Measurements from ENCODE around the gene PSG11. TPM values are rescaled to one million over a fixed set of nuclear protein-coding genes. Genes with fewer than 3 reads are reported as not detected.
"Not testable (repeated sequence)": the region's sequence is repeated elsewhere in the genome, so short reads cannot be mapped to it uniquely, and the experiment has no call there.

Gene PSG11
- total and polyA plus RNA-seq, 4 donors: not detected

- Histone ChIP-seq H3K9me3 (ENCODE audit: control insufficient read depth in 4 of 4, insufficient read depth in 3 of 4, low read length in 3 of 4) (peaks cover 0 to 5% (median 0%) of the 10 kb centered on the region in 4 donors), H3K27me3 (ENCODE audit: control insufficient read depth in 3 of 3, insufficient read depth in 3 of 3, low read length in 2 of 3) (no peaks in the 10 kb centered on the region), H3K27ac (ENCODE audit: low read depth in 1 of 2, low read length in 1 of 2) (no peak overlapping the region), H3K36me3 (ENCODE audit: control insufficient read depth in 4 of 4, insufficient read depth in 4 of 4, low read length in 4 of 4) (no peaks in the 10 kb centered on the region), H3K4me3 (no peak overlapping the region), H3K9ac (ENCODE audit: insufficient read depth in 1 of 2, low read length in 2 of 2) (no peak overlapping the region), H3K4me1 (ENCODE audit: control insufficient read depth in 5 of 5, insufficient read depth in 5 of 5, low read length in 5 of 5) (no peaks in the 10 kb centered on the region)
- WGBS, 2 donors: 41 to 81% methylated on average over 7 of the region's 7 CpGs
- ATAC-seq (ENCODE audit: insufficient read depth, low FRiP score) (no peak), DNase-seq (peak in 1 of 3 donors; percentile 20)
- TF ChIP-seq, protein P1, sequence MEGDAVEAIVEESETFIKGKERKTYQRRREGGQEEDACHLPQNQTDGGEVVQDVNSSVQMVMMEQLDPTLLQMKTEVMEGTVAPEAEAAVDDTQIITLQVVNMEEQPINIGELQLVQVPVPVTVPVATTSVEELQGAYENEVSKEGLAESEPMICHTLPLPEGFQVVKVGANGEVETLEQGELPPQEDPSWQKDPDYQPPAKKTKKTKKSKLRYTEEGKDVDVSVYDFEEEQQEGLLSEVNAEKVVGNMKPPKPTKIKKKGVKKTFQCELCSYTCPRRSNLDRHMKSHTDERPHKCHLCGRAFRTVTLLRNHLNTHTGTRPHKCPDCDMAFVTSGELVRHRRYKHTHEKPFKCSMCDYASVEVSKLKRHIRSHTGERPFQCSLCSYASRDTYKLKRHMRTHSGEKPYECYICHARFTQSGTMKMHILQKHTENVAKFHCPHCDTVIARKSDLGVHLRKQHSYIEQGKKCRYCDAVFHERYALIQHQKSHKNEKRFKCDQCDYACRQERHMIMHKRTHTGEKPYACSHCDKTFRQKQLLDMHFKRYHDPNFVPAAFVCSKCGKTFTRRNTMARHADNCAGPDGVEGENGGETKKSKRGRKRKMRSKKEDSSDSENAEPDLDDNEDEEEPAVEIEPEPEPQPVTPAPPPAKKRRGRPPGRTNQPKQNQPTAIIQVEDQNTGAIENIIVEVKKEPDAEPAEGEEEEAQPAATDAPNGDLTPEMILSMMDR (IDR thresholded peaks at IDR 0.05; ENCODE audit: control extremely low read depth, extremely low read depth): no peak
Measured at GRCh38 chr19:42989851-42990250, 36.4 kb downstream of the PSG11 start.

- H3K9ac ChIP-seq (ENCODE audit: insufficient read depth in 1 of 2, low read length in 2 of 2); DNase-seq; H3K27ac ChIP-seq (ENCODE audit: low read depth in 1 of 2, low read length in 1 of 2); H3K36me3 ChIP-seq (ENCODE audit: control insufficient read depth in 4 of 4, insufficient read depth in 4 of 4, low read length in 4 of 4); ATAC-seq (ENCODE audit: insufficient read depth, low FRiP score); H3K4me3 ChIP-seq; H3K9me3 ChIP-seq (ENCODE audit: control insufficient read depth in 4 of 4, insufficient read depth in 3 of 4, low read length in 3 of 4); H3K27me3 ChIP-seq (ENCODE audit: control insufficient read depth in 3 of 3, insufficient read depth in 3 of 3, low read length in 2 of 3); H3K4me1 ChIP-seq (ENCODE audit: control insufficient read depth in 5 of 5, insufficient read depth in 5 of 5, low read length in 5 of 5): not testable (repeated sequence)
- WGBS, 2 donors: 83 to 88% methylated on average over 4 of the region's 4 CpGs
Measured at GRCh38 chr19:42989186-42989585, 37.1 kb downstream of the PSG11 start.

GRCh38 chr19:42988206-42988605, 38.1 kb downstream of the PSG11 start:
- not testable (repeated sequence) for H3K4me1 ChIP-seq (ENCODE audit: control insufficient read depth in 5 of 5, insufficient read depth in 5 of 5, low read length in 5 of 5); H3K9ac ChIP-seq (ENCODE audit: insufficient read depth in 1 of 2, low read length in 2 of 2); H3K4me3 ChIP-seq; ATAC-seq (ENCODE audit: insufficient read depth, low FRiP score); H3K36me3 ChIP-seq (ENCODE audit: control insufficient read depth in 4 of 4, insufficient read depth in 4 of 4, low read length in 4 of 4); H3K27me3 ChIP-seq (ENCODE audit: control insufficient read depth in 3 of 3, insufficient read depth in 3 of 3, low read length in 2 of 3); DNase-seq; H3K9me3 ChIP-seq (ENCODE audit: control insufficient read depth in 4 of 4, insufficient read depth in 3 of 4, low read length in 3 of 4); H3K27ac ChIP-seq (ENCODE audit: low read depth in 1 of 2, low read length in 1 of 2)
- WGBS, 2 donors: 41 to 66% methylated on average over 1 of the region's 1 CpG

DNA sequence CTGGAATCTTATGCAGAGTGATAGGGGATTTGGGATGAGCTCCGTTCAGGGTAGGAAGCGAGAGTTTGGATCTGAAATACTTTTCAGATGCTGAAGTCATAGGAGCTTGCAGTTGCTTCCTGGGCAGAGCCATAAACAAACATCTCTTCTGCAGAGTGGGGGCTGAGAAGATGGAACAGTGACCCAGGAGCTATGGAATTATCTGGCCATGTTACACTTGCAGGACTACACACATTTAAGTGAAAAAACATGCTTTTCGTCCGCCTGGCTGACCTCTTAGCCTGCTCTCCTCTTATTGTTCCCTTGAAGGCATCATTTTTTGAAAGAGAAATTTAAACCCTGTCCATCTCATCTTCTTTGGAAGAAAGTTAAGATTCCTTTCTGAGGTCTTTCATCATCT, 40.7 kb downstream of the PSG11 start:
- Histone ChIP-seq H3K4me1 (ENCODE audit: control insufficient read depth in 5 of 5, insufficient read depth in 5 of 5, low read length in 5 of 5) (no peaks in the 10 kb centered on the region), H3K27me3 (ENCODE audit: control insufficient read depth in 3 of 3, insufficient read depth in 3 of 3, low read length in 2 of 3) (no peaks in the 10 kb centered on the region), H3K9ac (ENCODE audit: insufficient read depth in 1 of 2, low read length in 2 of 2) (no peak overlapping the region), H3K9me3 (ENCODE audit: control insufficient read depth in 4 of 4, insufficient read depth in 3 of 4, low read length in 3 of 4) (peaks cover 0 to under 1% (median 0%) of the 10 kb centered on the region in 4 donors), H3K27ac (ENCODE audit: low read depth in 1 of 2, low read length in 1 of 2) (no peak overlapping the region), H3K36me3 (ENCODE audit: control insufficient read depth in 4 of 4, insufficient read depth in 4 of 4, low read length in 4 of 4) (no peaks in the 10 kb centered on the region), H3K4me3 (no peak overlapping the region)
- TF ChIP-seq, protein P1 (IDR thresholded peaks at IDR 0.05; ENCODE audit: control extremely low read depth, extremely low read depth): no peak
- WGBS, 2 donors: 68 to 80% methylated on average over 4 of the region's 4 CpGs
- DNase-seq (no peak), ATAC-seq (ENCODE audit: insufficient read depth, low FRiP score) (no peak)

GRCh38 chr19:42982111-42982510, 44.2 kb downstream of the PSG11 start:
- H3K9ac ChIP-seq (ENCODE audit: insufficient read depth in 1 of 2, low read length in 2 of 2); H3K4me3 ChIP-seq; H3K27ac ChIP-seq (ENCODE audit: low read depth in 1 of 2, low read length in 1 of 2); H3K36me3 ChIP-seq (ENCODE audit: control insufficient read depth in 4 of 4, insufficient read depth in 4 of 4, low read length in 4 of 4); H3K9me3 ChIP-seq (ENCODE audit: control insufficient read depth in 4 of 4, insufficient read depth in 3 of 4, low read length in 3 of 4); H3K4me1 ChIP-seq (ENCODE audit: control insufficient read depth in 5 of 5, insufficient read depth in 5 of 5, low read length in 5 of 5); ATAC-seq (ENCODE audit: insufficient read depth, low FRiP score); H3K27me3 ChIP-seq (ENCODE audit: control insufficient read depth in 3 of 3, insufficient read depth in 3 of 3, low read length in 2 of 3); DNase-seq: not testable (repeated sequence)

- not testable (repeated sequence) for H3K4me3 ChIP-seq; H3K27ac ChIP-seq (ENCODE audit: low read depth in 1 of 2, low read length in 1 of 2); ATAC-seq (ENCODE audit: insufficient read depth, low FRiP score); H3K4me1 ChIP-seq (ENCODE audit: control insufficient read depth in 5 of 5, insufficient read depth in 5 of 5, low read length in 5 of 5); H3K9me3 ChIP-seq (ENCODE audit: control insufficient read depth in 4 of 4, insufficient read depth in 3 of 4, low read length in 3 of 4); H3K9ac ChIP-seq (ENCODE audit: insufficient read depth in 1 of 2, low read length in 2 of 2); DNase-seq; H3K27me3 ChIP-seq (ENCODE audit: control insufficient read depth in 3 of 3, insufficient read depth in 3 of 3, low read length in 2 of 3); H3K36me3 ChIP-seq (ENCODE audit: control insufficient read depth in 4 of 4, insufficient read depth in 4 of 4, low read length in 4 of 4)
- WGBS, 2 donors: 81 to 92% methylated on average over 5 of the region's 5 CpGs
Measured at GRCh38 chr19:42971451-42971850, 54.8 kb downstream of the PSG11 start.

Measured in lung (tissue), 12 donors.